Kidney (tissue), 14 donors: ENCODE measurements around the gene RBM12. TPM values are rescaled to one million over a fixed set of nuclear protein-coding genes. Genes with fewer than 3 reads are reported as not detected.

Source experiments
- DNase-seq, 5 donors: peaks; one replicate each; pipeline ENCODE4 v3.0.0-alpha.2; 2013 to 2020
- FAIRE-seq: peaks from 2 replicates; lab custom pipeline; 2012; peaks lifted over from hg19 to GRCh38; lab: Jason Lieb, UNC
- H3K27ac ChIP-seq, 2 donors: one replicate each; pipeline ENCODE4 v1.7.0; 2013; ENCODE audit warnings: low read depth in 2 of 2, low read length in 2 of 2, inconsistent platforms in 1 of 2
- H3K27me3 ChIP-seq: one replicate; pipeline ENCODE4 v1.7.1; 2013; ENCODE audit warnings: low read length, inconsistent platforms; ENCODE audit not compliant: control insufficient read depth, insufficient read depth
- H3K36me3 ChIP-seq, 3 donors: one replicate each; pipeline versions ENCODE4 v1.7.0 to v1.7.1; 2013; ENCODE audit warnings: low read length in 3 of 3, control low read depth in 1 of 3, inconsistent platforms in 1 of 3; ENCODE audit not compliant: insufficient read depth in 3 of 3, control insufficient read depth in 2 of 3
- H3K4me1 ChIP-seq, 3 donors: one replicate each; pipeline versions ENCODE4 v1.7.0 to v1.7.1; 2013; ENCODE audit warnings: low read length in 3 of 3, inconsistent platforms in 1 of 3, low read depth in 1 of 3; ENCODE audit not compliant: control insufficient read depth in 2 of 3, insufficient read depth in 2 of 3
- H3K4me3 ChIP-seq, 3 donors: one replicate each; pipeline versions ENCODE4 v1.7.0 to v1.8.1; 2013; ENCODE audit warnings: low read length in 3 of 3, control low read depth in 1 of 3, inconsistent platforms in 1 of 3
- H3K9ac ChIP-seq, 3 donors: one replicate each; pipeline versions ENCODE4 v1.7.0 to v1.7.1; 2013; ENCODE audit warnings: low read length in 3 of 3, control low read depth in 1 of 3, inconsistent platforms in 1 of 3
- H3K9me3 ChIP-seq, 3 donors: one replicate each; pipeline versions ENCODE4 v1.7.0 to v1.7.1; 2013; ENCODE audit warnings: low read length in 3 of 3, control low read depth in 1 of 3, inconsistent platforms in 1 of 3; ENCODE audit not compliant: control insufficient read depth in 2 of 3, insufficient read depth in 1 of 3
- intact Hi-C: fragments of 100-400 bp; cut with DNase I; formaldehyde crosslinking; loops from one replicate; pipeline ENCODE4 v1.11.1; 2022
- polyA plus RNA-seq: library from polyadenylated mRNA; stranded (reverse); fragments of 350-450 nt; fragmentation: Illumina TruSeq; extraction: RNeasy Lipid Tissue Mini Kit (QIAGEN cat#74804); gene quantifications from one replicate; pipeline ENCODE4 v1.2.3, GENCODE V29; 2014; ENCODE audit warnings: low read depth, low replicate concordance; ENCODE audit not compliant: insufficient read depth
- total RNA-seq: library from RNA; stranded (reverse); fragmentation: NEBNext Ultra II Directional; extraction: Animal tissue kit (Norgen Biotek cat#: 25700); gene quantifications from one replicate; pipeline ENCODE4 v1.2.1, GENCODE V29; 2021
- TF ChIP-seq, protein P1 (sequence below): IDR thresholded peaks from 3 replicates; pipeline ENCODE4 v1.5.1; 2012; ENCODE audit warnings: mild to moderate bottlenecking, moderate library complexity, borderline replicate concordance; ENCODE audit not compliant: insufficient read depth; ENCODE audit errors: extremely low read depth
- donor health status: control.
- donor health status: control.
- donor health status: control.
- donor health status: control.
- donor health status: control.
- donor health status: DM: yes; HTN: yes; CAD: no.
- donor health status: Normal renal cell carcinoma (clear cell type).

Gene RBM12
- total and polyA plus RNA-seq, 2 donors from 2014 or later, result 11.1 to 101 TPM

DNA sequence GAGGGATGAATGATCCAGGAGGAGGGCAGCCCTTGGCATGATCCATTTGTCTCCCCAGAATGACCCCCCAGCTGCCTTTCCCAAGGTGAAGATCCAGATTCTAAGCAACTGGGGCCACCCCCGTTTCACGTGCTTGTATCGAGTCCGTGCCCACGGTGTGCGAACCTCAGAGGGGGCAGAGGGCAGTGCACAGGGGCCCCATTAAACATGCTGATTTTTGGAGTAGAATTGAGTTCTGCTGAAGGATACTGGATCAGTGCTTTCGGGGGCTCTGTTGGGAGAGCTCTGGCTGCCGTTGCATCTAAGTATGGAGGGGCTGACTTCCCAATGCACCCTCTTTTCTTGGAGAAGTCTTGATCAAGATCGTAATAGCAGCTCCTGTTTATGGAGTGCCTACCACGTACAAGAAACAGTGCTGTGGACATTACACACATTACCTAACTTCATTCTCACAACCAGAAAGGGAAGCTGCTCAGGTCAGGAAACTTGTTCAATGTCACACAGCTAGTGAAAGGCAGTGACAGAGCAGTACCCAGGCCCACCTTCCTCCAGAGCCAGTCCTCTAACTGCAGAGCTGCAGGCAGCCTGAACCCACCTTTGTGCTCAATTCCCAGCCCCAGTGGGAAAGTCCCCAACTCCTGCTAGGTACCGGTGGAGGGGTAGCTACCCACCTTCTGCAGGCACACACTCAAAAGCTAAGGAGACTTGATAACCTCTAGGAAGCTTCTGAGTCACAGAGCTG is 43.7 kb downstream of the RBM12 start:
- H3K9ac ChIP-seq, result no peak overlapping the region
- H3K27ac ChIP-seq, result no peak overlapping the region
- no peaks in the 10 kb centered on the region for H3K9me3 ChIP-seq
- FAIRE-seq (no peak), DNase-seq (peak in 1 of 5 donors; percentile 41)
- H3K4me1 ChIP-seq, result peaks cover 0 to 18% (median 0%) of the 10 kb centered on the region in 3 donors
- TF ChIP-seq, protein P1, sequence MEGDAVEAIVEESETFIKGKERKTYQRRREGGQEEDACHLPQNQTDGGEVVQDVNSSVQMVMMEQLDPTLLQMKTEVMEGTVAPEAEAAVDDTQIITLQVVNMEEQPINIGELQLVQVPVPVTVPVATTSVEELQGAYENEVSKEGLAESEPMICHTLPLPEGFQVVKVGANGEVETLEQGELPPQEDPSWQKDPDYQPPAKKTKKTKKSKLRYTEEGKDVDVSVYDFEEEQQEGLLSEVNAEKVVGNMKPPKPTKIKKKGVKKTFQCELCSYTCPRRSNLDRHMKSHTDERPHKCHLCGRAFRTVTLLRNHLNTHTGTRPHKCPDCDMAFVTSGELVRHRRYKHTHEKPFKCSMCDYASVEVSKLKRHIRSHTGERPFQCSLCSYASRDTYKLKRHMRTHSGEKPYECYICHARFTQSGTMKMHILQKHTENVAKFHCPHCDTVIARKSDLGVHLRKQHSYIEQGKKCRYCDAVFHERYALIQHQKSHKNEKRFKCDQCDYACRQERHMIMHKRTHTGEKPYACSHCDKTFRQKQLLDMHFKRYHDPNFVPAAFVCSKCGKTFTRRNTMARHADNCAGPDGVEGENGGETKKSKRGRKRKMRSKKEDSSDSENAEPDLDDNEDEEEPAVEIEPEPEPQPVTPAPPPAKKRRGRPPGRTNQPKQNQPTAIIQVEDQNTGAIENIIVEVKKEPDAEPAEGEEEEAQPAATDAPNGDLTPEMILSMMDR, result no peak
- H3K36me3 ChIP-seq, result peaks cover 4 to 12% (median 9%) of the 10 kb centered on the region in 3 donors
- intact Hi-C loops, result no loop called here
- no peak overlapping the region for H3K4me3 ChIP-seq
- no peaks in the 10 kb centered on the region for H3K27me3 ChIP-seq

DNA sequence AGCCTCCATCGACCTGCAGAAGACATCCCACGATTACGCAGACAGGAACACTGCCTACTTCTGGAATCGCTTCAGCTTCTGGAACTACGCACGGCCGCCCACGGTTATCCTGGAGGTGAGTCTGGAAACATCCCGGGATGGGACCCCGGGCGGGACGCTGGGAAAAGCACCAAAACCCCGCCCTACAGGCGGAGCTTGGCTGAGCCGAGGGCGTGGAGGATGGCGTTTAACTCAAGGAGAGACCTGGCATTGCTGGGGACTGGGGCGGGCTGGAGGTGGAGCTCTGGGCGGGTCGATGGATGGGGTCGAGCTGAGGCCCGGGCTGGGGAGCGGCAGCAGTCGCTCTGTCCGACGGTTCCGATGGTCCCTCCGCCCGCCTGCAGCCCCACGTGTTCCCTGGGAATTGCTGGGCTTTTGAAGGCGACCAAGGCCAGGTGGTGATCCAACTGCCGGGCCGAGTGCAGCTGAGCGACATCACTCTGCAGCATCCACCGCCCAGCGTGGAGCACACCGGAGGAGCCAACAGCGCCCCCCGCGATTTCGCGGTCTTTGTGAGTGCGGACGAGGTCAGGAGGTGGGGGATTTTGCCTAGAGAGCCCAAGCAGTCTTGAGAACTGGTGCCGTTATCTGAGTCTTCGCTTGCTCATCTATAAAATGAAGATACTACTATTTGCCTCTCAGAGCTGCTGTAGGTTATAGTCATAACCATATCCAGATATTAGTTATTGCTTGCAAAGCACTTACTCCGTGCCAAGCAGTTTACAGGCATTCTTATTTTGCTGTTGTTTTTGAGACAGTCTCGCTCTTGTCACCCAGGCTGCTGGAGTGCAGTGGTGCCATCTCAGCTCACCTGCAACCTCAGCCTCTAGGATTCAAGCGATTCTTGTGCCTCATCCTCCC is 45.3 kb downstream of the RBM12 start:
- FAIRE-seq, result no peak
- no peak overlapping the region for H3K27ac ChIP-seq

DNA sequence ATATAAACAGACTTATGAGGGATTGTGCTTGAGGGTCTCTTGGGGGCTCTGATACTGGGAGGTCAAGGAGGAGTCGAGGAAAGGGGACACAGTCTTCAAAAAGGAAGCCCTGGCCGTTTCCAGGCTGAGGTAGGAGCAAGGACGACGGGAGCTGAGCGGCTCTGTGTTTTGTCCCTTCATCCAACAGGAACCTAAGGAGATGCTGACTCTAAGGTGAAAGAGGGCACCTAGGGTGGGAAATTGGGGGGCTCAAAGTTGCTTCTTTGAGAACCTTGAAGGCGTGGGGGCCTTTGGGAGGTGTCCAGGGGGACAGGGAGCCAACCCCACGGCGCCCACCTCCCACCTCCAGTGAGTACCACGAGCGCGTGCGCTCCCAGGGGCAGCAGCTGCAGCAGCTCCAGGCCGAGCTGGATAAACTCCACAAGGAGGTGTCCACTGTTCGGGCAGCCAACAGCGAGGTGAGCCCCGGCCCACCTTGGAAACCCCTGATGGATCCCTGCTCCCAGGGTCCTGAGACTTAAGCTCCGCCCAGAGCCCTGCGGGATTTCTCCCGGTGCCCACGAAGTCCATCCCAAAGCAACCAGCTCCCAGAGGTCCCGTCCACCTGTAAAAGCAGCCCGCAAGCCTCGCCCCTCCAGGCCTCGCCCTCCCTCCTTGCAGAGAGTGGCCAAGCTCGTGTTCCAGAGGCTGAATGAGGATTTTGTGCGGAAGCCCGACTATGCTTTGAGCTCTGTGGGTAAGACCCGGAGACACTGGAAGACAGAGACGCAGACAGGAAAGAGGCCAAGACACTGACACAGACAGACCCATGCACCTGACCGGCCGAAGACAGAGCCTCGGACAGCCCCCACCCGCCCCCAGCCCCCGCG is 46.2 kb downstream of the RBM12 start:
- intact Hi-C loops, result no loop called here
- no peak for FAIRE-seq
- H3K4me1 ChIP-seq, result peaks cover 0 to 22% (median 0%) of the 10 kb centered on the region in 3 donors
- DNase-seq, result peak; percentile 24 to 81 (median 43)
- peak overlapping the region in 2 of 3 donors; percentile 21 to 58 for H3K4me3 ChIP-seq
- TF ChIP-seq, protein P1, result no peak
- no peaks in the 10 kb centered on the region for H3K27me3 ChIP-seq
- H3K9me3 ChIP-seq, result no peaks in the 10 kb centered on the region
- H3K27ac ChIP-seq, result no peak overlapping the region
- peak overlapping the region in 1 of 3 donors; percentile 41 for H3K9ac ChIP-seq
- peaks cover 0 to 4% (median 4%) of the 10 kb centered on the region in 3 donors for H3K36me3 ChIP-seq

More for the DNA sequence above, 45.3 kb downstream of the RBM12 start:
- intact Hi-C loops, result no loop called here
- peaks cover 0 to 4% (median 4%) of the 10 kb centered on the region in 3 donors for H3K36me3 ChIP-seq
- no peaks in the 10 kb centered on the region for H3K27me3 ChIP-seq
- no peaks in the 10 kb centered on the region for H3K9me3 ChIP-seq
- peaks cover 0 to 22% (median 0%) of the 10 kb centered on the region in 3 donors for H3K4me1 ChIP-seq
- H3K9ac ChIP-seq, result peak overlapping the region in 1 of 3 donors; percentile 8
- DNase-seq, result peak; percentile 88 to 92 (median 91)
- TF ChIP-seq, protein P1, result peak; percentile 31
- H3K4me3 ChIP-seq, result peak overlapping the region; percentile 39 to 56 (median 55)
